Activated gamma-delta T cell treated with anti-CD3 and anti-CD28 coated beads, Interleukin-2, amount 50 U/mL, for 16 hours (primary cell): ENCODE measurements around the gene BAIAP2L1.

Source experiments
- DNase-seq: peaks from one replicate; pipeline ENCODE4 v3.0.0-alpha.2; 2020; ENCODE audit warnings: low read depth

The BAIAP2L1 gene

DNA sequence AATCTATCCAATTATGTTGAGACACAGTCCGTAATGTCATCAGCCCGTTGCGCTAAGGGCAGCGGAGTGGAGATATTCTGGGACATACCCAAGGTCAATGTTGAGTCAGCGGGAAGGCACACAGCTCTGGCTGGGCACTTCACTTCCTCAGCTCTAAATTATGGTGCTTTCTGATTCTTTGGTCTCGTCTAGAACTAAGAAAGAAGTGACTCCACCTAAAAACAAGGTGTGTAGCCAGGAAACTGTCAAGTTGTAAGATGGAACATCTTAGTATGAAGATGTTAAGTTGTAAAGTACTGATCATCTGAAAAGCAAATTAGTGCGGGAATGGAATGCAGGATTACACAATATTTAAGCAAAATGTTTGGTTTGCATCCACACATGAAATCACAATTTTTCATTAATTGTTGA lies 43.1 kb downstream of the BAIAP2L1 start:
- no peak for DNase-seq

GRCh38 chr7:98355250-98355538 lies 45.7 kb downstream of the BAIAP2L1 start:
- no peak for DNase-seq

DNA sequence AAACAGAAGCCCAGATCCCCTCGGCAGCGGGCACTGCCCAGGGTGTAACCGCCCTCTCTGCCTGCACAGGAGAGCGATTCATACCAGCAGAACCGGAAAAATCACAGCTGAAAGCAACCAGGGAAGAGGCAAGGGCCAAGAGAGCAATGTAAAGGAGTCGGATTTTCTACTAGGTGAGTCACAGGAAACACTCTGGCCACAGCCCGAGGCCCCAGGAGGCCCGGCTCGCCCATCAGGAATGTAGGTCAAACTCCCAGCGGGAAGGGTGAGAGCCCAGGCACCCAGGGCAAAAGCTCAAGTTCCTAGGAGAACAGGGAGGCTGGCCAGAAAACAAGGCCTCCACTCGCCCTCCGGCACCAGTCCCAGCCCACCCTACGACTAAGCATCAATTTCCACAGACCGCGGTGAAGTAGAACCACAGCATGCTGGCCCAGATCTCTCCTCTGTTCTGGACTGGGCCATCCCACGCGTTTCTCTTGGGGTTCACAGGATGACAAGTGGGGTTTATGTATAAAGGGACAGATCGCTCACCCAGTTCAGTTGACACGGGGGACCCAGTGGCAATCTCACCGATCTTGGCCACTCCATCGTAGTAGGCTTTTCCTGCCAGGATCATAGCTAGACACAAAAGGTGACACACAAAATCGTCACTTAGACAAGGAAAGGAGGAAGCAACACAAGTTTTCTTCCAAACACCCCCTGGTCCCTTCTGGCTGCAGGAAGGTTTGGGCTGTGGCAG lies 46.2 kb downstream of the BAIAP2L1 start:
- no peak for DNase-seq

- no peak for DNase-seq
These were observed 46.8 kb downstream of the BAIAP2L1 start for GRCh38 chr7:98354052-98354451.

GRCh38 chr7:98352621-98353020 lies 48.3 kb downstream of the BAIAP2L1 start:
- no peak for DNase-seq

- DNase-seq = no peak
These were observed 49.8 kb downstream of the BAIAP2L1 start for GRCh38 chr7:98351136-98351535.

GRCh38 chr7:98348726-98349474 lies 52.0 kb downstream of the BAIAP2L1 start:
- no peak for DNase-seq

- no peak for DNase-seq
These were observed 54.3 kb downstream of the BAIAP2L1 start for GRCh38 chr7:98346515-98347069.

DNA sequence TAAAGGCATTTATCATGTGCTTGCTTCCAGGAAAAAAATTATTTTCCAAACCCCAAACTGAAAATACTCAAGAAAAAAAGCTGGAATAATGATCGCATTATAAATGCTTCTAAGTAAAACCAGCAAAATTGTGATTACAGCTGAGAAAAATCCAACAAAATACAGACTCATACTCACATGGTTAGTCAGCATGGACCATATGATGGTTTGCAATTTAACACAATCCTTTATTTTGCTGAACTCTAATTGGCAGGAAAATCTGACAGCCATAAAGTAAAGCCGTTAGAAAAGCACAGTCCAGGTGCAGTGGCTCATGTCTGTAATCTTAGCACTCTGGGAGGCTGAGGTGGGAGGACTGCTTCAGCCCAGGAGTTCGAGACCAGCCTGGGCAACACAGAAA lies 59.8 kb downstream of the BAIAP2L1 start:
- no peak for DNase-seq

GRCh38 chr7:98339043-98339442 lies 61.8 kb downstream of the BAIAP2L1 start:
- DNase-seq = no peak

DNA sequence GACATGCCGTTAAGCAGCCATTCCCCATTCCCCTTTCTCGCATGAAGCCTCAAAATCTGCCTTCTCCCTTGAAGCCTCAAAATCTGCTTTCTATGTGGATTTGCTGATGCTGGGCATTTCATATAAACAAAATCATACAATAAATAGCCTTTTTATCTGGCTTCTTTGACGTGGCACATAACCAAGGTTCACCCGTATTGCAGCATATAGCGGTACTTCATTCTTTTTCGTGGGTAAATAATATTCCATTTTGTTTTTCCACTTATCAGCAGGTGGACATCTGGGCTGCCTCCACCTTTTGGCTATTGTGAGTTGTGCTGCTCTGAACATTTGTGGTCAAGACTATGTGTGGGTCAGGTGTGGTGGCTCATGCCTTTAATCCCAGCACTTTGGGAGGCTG lies 62.4 kb downstream of the BAIAP2L1 start:
- no peak for DNase-seq

DNA sequence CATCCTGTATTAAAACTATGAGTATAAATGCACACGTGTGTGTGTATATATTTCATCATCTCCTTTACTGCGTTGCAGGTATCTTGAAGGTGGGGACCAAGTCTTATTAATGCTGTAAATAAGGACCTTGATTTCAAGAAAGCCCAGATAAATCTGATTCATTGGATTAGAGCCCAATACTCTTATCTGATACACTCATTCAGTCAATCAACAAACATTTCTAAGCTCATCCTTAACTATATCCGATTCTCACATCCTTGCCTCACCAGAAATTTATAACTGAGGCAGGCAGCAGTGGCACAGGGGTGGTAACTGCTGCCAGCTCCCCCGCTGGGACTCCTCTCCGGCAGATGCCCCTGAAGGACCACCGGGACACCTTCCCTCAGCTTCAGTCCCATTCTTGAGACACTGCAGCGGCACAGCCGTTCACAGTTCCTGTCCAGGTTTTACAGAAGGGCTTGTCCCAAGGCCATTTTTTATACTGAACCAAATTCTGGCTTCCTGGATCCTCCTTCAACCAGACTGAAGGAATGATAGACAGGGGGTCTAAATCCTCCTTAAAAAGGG lies 65.4 kb downstream of the BAIAP2L1 start:
- no peak for DNase-seq

- no peak for DNase-seq
These were observed 66.8 kb downstream of the BAIAP2L1 start for GRCh38 chr7:98334081-98334480.

- DNase-seq = no peak
These were observed 69.9 kb downstream of the BAIAP2L1 start for GRCh38 chr7:98330926-98331529.

- DNase-seq = no peak
These were observed 71.0 kb downstream of the BAIAP2L1 start for GRCh38 chr7:98329791-98330373.

DNA sequence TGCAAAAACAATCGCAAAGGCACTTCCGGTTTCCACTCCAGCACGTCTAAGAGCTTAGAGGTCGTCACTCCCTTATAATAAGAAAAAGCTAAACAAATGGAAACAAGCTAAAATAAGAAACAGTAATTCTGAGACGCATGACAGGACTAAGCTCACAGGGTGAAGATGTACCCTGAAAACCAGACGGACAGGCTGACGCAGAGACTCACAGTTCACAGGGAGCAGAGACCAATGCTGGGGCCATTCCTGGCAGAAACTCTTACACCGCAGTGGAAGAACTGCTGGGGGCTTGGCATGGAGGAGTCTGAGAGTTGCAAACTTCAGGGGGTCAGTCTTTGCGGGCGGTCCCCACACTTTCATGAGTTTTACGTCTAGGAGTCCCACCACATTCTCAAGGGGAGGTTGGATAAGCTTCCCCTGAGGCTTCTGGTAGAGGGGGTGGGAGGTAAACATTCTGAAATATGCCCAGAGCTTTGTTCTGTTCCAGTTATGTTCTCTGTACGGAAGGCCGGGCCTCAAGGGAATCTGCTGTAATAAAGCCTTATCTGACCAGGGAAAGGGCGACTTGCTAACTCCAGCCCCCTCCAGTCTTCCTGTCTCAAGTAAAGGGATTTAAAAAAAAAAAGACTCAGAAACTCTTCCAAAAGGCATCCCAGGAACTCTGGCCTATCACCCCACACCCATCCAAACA lies 71.6 kb downstream of the BAIAP2L1 start:
- no peak for DNase-seq

DNA sequence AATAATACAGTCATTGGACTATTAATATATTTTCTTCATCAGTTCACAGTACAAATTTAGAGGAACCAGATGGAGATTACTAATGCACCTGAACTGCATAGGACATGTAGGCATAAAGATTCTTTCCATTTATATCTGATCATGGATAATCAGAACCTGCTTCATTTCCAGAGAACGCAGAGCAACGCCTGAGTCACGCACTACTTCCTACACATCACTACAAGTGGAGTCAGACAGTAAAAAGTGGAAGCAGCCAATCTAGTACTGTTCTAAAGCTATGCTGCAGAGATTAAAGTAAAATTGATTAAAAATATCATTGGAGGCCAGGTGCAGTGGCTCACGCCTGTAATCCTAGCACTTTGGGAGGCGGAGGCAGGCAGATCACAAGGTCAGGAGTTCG lies 76.1 kb downstream of the BAIAP2L1 start:
- DNase-seq = no peak

- no peak for DNase-seq
These were observed 77.1 kb downstream of the BAIAP2L1 start for GRCh38 chr7:98323597-98324322.

DNA sequence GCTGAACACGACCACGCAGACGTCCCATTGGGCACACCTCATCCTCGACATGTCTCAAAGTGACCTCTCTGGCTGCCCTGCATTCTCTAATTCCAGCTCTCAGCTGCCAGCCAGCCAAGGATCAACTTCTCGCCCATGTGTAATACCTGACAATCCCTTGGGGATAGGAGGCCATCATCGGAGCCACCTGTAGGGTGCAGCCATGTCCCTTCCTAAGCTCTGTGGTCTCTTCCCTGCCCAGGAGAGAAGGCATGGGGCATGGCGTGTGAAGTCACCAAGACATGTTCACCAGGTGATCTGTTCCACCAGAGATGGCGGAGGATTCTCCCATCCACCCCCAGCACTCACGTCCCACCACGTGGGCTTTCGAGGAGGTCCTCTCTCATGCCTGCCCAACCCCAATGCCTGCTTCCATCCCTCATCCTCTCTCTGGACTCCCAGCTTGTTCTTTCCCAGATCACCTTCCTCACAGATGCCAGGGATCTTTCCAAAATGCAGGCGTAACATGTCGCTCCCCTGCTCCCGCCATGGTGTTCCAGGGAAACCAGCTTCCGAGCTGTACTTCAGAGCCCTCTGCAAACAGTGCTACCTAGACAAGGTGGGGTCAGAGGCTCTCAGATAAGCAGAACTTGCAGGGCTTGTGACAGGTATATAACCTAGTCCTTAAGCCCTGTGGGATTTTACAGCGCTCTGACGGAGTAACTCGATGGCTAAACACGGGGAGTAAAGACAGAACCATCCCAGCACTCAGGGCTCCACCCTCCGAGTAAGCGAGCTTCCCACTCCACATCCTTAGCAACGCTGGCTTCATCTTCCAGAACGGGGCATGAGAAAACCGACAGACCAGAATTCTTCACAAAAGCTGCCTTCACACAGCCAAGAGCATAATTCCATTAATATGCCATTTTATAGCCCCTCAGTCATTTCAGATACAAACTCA lies 78.3 kb downstream of the BAIAP2L1 start:
- DNase-seq = no peak

DNA sequence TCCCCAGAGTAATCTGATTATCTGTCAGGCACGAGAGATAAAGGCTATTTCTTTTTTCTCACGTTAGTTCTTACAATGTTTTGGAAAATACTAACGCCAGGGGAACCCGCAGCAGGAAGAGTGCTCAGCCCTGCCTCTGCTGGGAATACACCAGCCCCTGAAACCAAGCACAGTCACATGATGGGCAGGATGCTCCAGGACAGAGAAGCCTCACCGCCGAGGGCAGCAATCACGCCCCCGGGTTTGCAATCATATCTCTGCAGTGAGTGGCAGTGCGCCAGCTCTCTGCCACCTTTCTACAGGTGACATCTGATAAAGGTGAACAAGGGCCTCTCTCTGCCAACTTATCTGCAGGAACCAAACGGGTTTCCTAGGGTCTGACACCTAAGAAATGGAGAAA lies 79.6 kb downstream of the BAIAP2L1 start:
- no peak for DNase-seq
